B cell (primary cell): ENCODE measurements around the gene MYL10. TPM values are rescaled to one million over a fixed set of nuclear protein-coding genes. Genes with fewer than 3 reads are reported as not detected.

Experiments used
- ATAC-seq: fragments of 200-7000 bp; cut with Tn5 transposase; one replicate; pipeline ENCODE4 v1.10.0; 2021; ENCODE audit warnings: low read depth, mild to moderate bottlenecking, moderate number of reproducible peaks, moderate library complexity
- CTCF ChIA-PET: fragments of 350-600 bp; sonication (Branson Sonifier 250); formaldehyde crosslinking; loops from one replicate; lab custom pipeline; 2021; ENCODE audit warnings: antibody characterized with exemption, inconsistent platforms; lab: Charles Lee
- POLR2A ChIA-PET: fragments of 350-600 bp; sonication (Branson Sonifier 250); formaldehyde crosslinking; loops from one replicate; lab custom pipeline; 2021; ENCODE audit warnings: antibody characterized with exemption; lab: Charles Lee
- DNase-seq: peaks from one replicate; pipeline ENCODE4 v3.0.0; 2013
- H2AFZ ChIP-seq: 2 replicates; pipeline ENCODE4 v1.6.1; 2012; ENCODE audit warnings: mild to moderate bottlenecking, low read depth, low read length; ENCODE audit not compliant: insufficient read depth, poor library complexity, severe bottlenecking
- H3K27ac ChIP-seq, 2 donors: 1 replicate in 1 of 2; 2 replicates in 1 of 2; pipeline ENCODE4 v1.5.1; 2012 to 2013; ENCODE audit warnings: low read length in 2 of 2, mild to moderate bottlenecking in 2 of 2, moderate library complexity in 1 of 2
- H3K27me3 ChIP-seq, 4 experiments: fragments of 200-600 bp in 1 of 4; sonication (generic) in 1 of 4; replicated peaks in 1 of 4; 1 replicate in 2 of 4; 2 replicates in 2 of 4; pipeline versions ENCODE4 v1.6.1 to v1.7.0; 2013 to 2016; ENCODE audit warnings: low read length in 3 of 4, mild to moderate bottlenecking in 2 of 4, mixed read lengths in 1 of 4, moderate library complexity in 1 of 4; ENCODE audit not compliant: insufficient read depth in 4 of 4, control insufficient read depth in 3 of 4; ENCODE audit errors: control extremely low read depth in 1 of 4
- H3K36me3 ChIP-seq, 2 experiments: replicated peaks in 1 of 2; 1 replicate in 1 of 2; 2 replicates in 1 of 2; pipeline versions ENCODE4 v1.6.1 to v1.7.1; 2013; ENCODE audit warnings: low read length in 1 of 2; ENCODE audit not compliant: insufficient read depth in 2 of 2, control insufficient read depth in 1 of 2; ENCODE audit errors: control extremely low read depth in 1 of 2, extremely low read depth in 1 of 2
- H3K4me1 ChIP-seq, 2 donors: fragments of 200-600 bp in 1 of 2; sonication (generic) in 1 of 2; 1 replicate in 1 of 2; 2 replicates in 1 of 2; pipeline versions ENCODE4 v1.5.1 to v1.6.1; 2013 to 2017; ENCODE audit warnings: low read length in 2 of 2; ENCODE audit not compliant: control insufficient read depth in 2 of 2, insufficient read depth in 2 of 2
- H3K4me2 ChIP-seq: replicated peaks from 2 replicates; pipeline ENCODE3; 2012; ENCODE audit warnings: mild to moderate bottlenecking, low read depth, low read length; ENCODE audit not compliant: poor library complexity, severe bottlenecking
- H3K4me3 ChIP-seq, 5 experiments: fragments of 200-600 bp in 1 of 5; sonication (generic) in 1 of 5; 1 replicate in 3 of 5; 2 replicates in 2 of 5; pipeline versions ENCODE4 v1.5.1 to v1.7.0; 2011 to 2016; ENCODE audit warnings: low read length in 4 of 5, mild to moderate bottlenecking in 4 of 5, low read depth in 2 of 5, control low read depth in 1 of 5, moderate library complexity in 1 of 5; ENCODE audit not compliant: insufficient read depth in 1 of 5; ENCODE audit errors: control extremely low read depth in 1 of 5, extremely low read depth in 1 of 5
- H3K79me2 ChIP-seq: fragments of 200-600 bp; sonication (generic); one replicate; pipeline ENCODE4 v1.6.0; 2016; ENCODE audit warnings: low read length; ENCODE audit not compliant: control insufficient read depth, insufficient read depth
- H3K9ac ChIP-seq: fragments of 200-600 bp; sonication (generic); 2 replicates; pipeline ENCODE4 v1.6.1; 2017; ENCODE audit warnings: mild to moderate bottlenecking, low read length, moderate library complexity
- H3K9me3 ChIP-seq, 3 donors: one replicate each; pipeline versions ENCODE4 v1.6.1 to v1.7.1; 2013; ENCODE audit warnings: low read length in 2 of 3; ENCODE audit not compliant: control insufficient read depth in 2 of 3, insufficient read depth in 1 of 3; ENCODE audit errors: control extremely low read depth in 1 of 3
- H4K20me1 ChIP-seq: 2 replicates; pipeline ENCODE4 v1.6.0; 2012; ENCODE audit warnings: mild to moderate bottlenecking, low read length; ENCODE audit not compliant: insufficient read depth, control insufficient read depth, poor library complexity, severe bottlenecking
- H3K27ac Mint-ChIP-seq: one replicate; pipeline ENCODE4 v1.8.0; 2021; ENCODE audit warnings: mixed read lengths
- H3K27me3 Mint-ChIP-seq: one replicate; pipeline ENCODE4 v1.8.0; 2021; ENCODE audit warnings: mixed read lengths
- H3K4me1 Mint-ChIP-seq: one replicate; pipeline ENCODE4 v1.8.0; 2021; ENCODE audit warnings: mixed read lengths
- H3K4me3 Mint-ChIP-seq: one replicate; pipeline ENCODE4 v1.8.0; 2021; ENCODE audit warnings: mixed read lengths
- H3K9me3 Mint-ChIP-seq: one replicate; pipeline ENCODE4 v1.8.0; 2022; ENCODE audit warnings: mixed read lengths; ENCODE audit not compliant: insufficient read depth
- CTCF ChIP-seq: fragments of 200-600 bp; IDR thresholded peaks from one replicate; pipeline ENCODE4 v1.8.0; 2022; ENCODE audit warnings: antibody characterized with exemption, mild to moderate bottlenecking
- EZH2 ChIP-seq: IDR thresholded peaks from 2 replicates; pipeline ENCODE4 v1.6.1; 2012; ENCODE audit warnings: borderline replicate concordance, low read depth, mild to moderate bottlenecking, moderate library complexity, low read length; ENCODE audit not compliant: insufficient read depth, poor library complexity, severe bottlenecking
- WGBS: methylation state at CpG from one replicate; pipeline ENCODE4 v1.1.5; 2013; ENCODE audit warnings: missing lambda C conversion rate; ENCODE audit not compliant: insufficient coverage; 5-methylcytosine and 5-hydroxymethylcytosine counted together
- intact Hi-C: fragments of 100-400 bp; cut with micrococcal nuclease; formaldehyde crosslinking; loops from one replicate; pipeline ENCODE4 v1.10.0; 2022
- polyA plus RNA-seq: library from polyadenylated mRNA; depleted of rRNA; stranded (reverse); fragments of >200 nt; gene quantifications from 2 replicates; pipeline ENCODE4 v1.2.3, GENCODE V29; 2012
- total RNA-seq, 2 donors: library from RNA; stranded (reverse); fragments of 120-200 nt in 1 of 2; gene quantifications; 1 replicate in 1 of 2; 2 replicates in 1 of 2; pipeline versions ENCODE4 v1.2.3 to v1.2.4, GENCODE V29; 2013 to 2022

MYL10 gene
- total and polyA plus RNA-seq, 2 donors (not counting 1 experiment from before 2014, with no cell fraction given), result not detected

GRCh38 chr7:101572156-101572555 lies 56.9 kb downstream of the MYL10 start:
- WGBS, result 100% methylated on average over 1 of the region's 2 CpGs

DNA sequence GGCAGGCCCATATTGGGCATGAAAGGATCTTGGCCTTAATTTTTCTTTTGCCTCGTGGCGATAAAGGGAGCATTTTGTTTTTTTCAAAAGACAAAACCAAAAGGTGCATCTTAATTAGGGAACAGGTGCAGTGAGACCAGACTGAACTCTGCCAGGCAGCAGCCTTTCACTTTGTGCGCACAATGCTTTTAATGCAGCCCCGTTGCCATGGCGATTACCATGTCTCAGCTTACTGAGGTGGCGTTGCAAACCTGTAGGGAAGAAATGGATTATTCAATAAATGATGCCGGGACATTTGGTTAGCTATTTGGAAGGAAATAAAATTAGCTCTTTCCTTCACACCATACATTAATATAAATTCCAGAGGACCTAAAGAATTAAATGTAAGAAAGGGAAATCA lies 61.9 kb downstream of the MYL10 start:
- Histone ChIP-seq H3K27me3 (peaks cover 0 to 8% (median 0%) of the 10 kb centered on the region in 4 experiments), H3K9me3 (peaks cover 0 to 11% (median 4%) of the 10 kb centered on the region in 3 donors), H3K4me3 (no peak overlapping the region), H3K4me1 (no peaks in the 10 kb centered on the region), H3K36me3 (no peaks in the 10 kb centered on the region), H4K20me1 (no peaks in the 10 kb centered on the region), H3K27ac (no peak overlapping the region), H2AFZ (no peak overlapping the region), H3K9ac (no peak overlapping the region), H3K4me2 (no peak overlapping the region), H3K79me2 (no peaks in the 10 kb centered on the region)
- no peak for TF ChIP-seq EZH2
- ChIA-PET POLR2A (no interaction called here), CTCF (no interaction called here)
- no peak overlapping the region for H3K4me3 Mint-ChIP-seq
- peaks cover 21% of the 10 kb centered on the region for H3K27me3 Mint-ChIP-seq
- intact Hi-C loops, result no loop called here
- no peak for ATAC-seq
- H3K4me1 Mint-ChIP-seq, result no peaks in the 10 kb centered on the region
- H3K27ac Mint-ChIP-seq, result no peak overlapping the region
- DNase-seq, result no peak
- peaks cover 8% of the 10 kb centered on the region for H3K9me3 Mint-ChIP-seq
- 94% methylated on average over 2 of the region's 7 CpGs for WGBS

More at GRCh38 chr7:101572156-101572555, 56.9 kb downstream of the MYL10 start:
- ChIA-PET POLR2A (no interaction called here), CTCF (no interaction called here)
- Histone ChIP-seq H3K27me3 (peaks cover 0 to 4% (median 1%) of the 10 kb centered on the region in 4 experiments), H4K20me1 (no peaks in the 10 kb centered on the region), H3K4me2 (no peak overlapping the region), H2AFZ (no peak overlapping the region), H3K4me3 (no peak overlapping the region), H3K9ac (no peak overlapping the region), H3K9me3 (peaks cover 0 to 12% (median 12%) of the 10 kb centered on the region in 3 donors), H3K79me2 (no peaks in the 10 kb centered on the region), H3K4me1 (peaks cover 3 to 4% of the 10 kb centered on the region in 2 donors), H3K36me3 (no peaks in the 10 kb centered on the region), H3K27ac (no peak overlapping the region)
- intact Hi-C loops, result no loop called here
- DNase-seq (no peak), ATAC-seq (no peak)
- Mint-ChIP-seq H3K27me3 (peaks cover 23% of the 10 kb centered on the region), H3K27ac (no peak overlapping the region), H3K9me3 (peaks cover 12% of the 10 kb centered on the region), H3K4me3 (no peak overlapping the region), H3K4me1 (peaks cover 11% of the 10 kb centered on the region)
- no peak for TF ChIP-seq CTCF
- no peak for TF ChIP-seq EZH2
